NCI-H345 treated with DMSO at 0.1 percent for 48 hours (cell line): ENCODE measurements around the gene YBEY.
"Not testable (repeated sequence)": the region's sequence is repeated elsewhere in the genome, so short reads cannot be mapped to it uniquely, and the experiment has no call there.

Experiments used
- DNase-seq: peaks from one replicate; lab custom pipeline; 2025; ENCODE audit not compliant: unreplicated experiment; lab: John Stamatoyannopoulos, UW

The YBEY gene

GRCh38 chr21:46285761-46286647 lies at the start of gene YBEY:
TSS of gene YBEY (plus strand) at chr21:46286342. CDS start at chr21:46286914, 572 bp downstream.
- peak; percentile 86 for DNase-seq

GRCh38 chr21:46237474-46237873 lies 48.7 kb upstream of the YBEY start:
- no peak for DNase-seq

GRCh38 chr21:46239817-46240325 lies 46.3 kb upstream of the YBEY start:
- DNase-seq, result no peak

GRCh38 chr21:46241577-46241976 lies 44.6 kb upstream of the YBEY start:
- DNase-seq, result not testable (repeated sequence)

- no peak for DNase-seq
These were observed 42.8 kb upstream of the YBEY start for GRCh38 chr21:46243325-46243724.

GRCh38 chr21:46243960-46244361 lies 42.2 kb upstream of the YBEY start:
- DNase-seq, result no peak

- no peak for DNase-seq
These were observed 41.5 kb upstream of the YBEY start for GRCh38 chr21:46244602-46245001.

GRCh38 chr21:46245213-46245915 lies 40.8 kb upstream of the YBEY start:
- DNase-seq, result no peak

- no peak for DNase-seq
These were observed 39.8 kb upstream of the YBEY start for GRCh38 chr21:46246345-46246744.

- DNase-seq, result no peak
These were observed 38.3 kb upstream of the YBEY start for GRCh38 chr21:46247699-46248421.

- DNase-seq, result no peak
These were observed 37.7 kb upstream of the YBEY start for GRCh38 chr21:46248422-46248782.

- no peak for DNase-seq
These were observed 37.3 kb upstream of the YBEY start for GRCh38 chr21:46248827-46249226.

GRCh38 chr21:46250146-46250725 lies 35.9 kb upstream of the YBEY start:
- DNase-seq, result no peak

GRCh38 chr21:46252840-46253239 lies 33.3 kb upstream of the YBEY start:
- no peak for DNase-seq

GRCh38 chr21:46253610-46254124 lies 32.5 kb upstream of the YBEY start:
- DNase-seq, result no peak

- DNase-seq, result no peak
These were observed 31.8 kb upstream of the YBEY start for GRCh38 chr21:46254208-46254975.

- no peak for DNase-seq
These were observed 31.0 kb upstream of the YBEY start for GRCh38 chr21:46255166-46255565.

- no peak for DNase-seq
These were observed 30.3 kb upstream of the YBEY start for GRCh38 chr21:46255758-46256337.

- no peak for DNase-seq
These were observed 29.6 kb upstream of the YBEY start for GRCh38 chr21:46256501-46256994.
